Endothelial cell of umbilical vein (primary cell): ENCODE data around the gene PRKCQ. TPM values are rescaled to one million over a fixed set of nuclear protein-coding genes. Genes with fewer than 3 reads are reported as not detected.

ENCODE experiments used
- BruUV-seq: library from RNA; stranded (reverse); fragments of 400-500 nt; replicated peaks from 2 replicates; lab custom pipeline; 2021; lab: Mats Ljungman, UMichigan
- CTCF ChIA-PET: fragments of 300-600, 350-600 bp; sonication (Branson Sonifier 250); formaldehyde crosslinking; loops from one replicate; lab custom pipeline; 2021; ENCODE audit warnings: antibody characterized with exemption, inconsistent platforms; lab: Charles Lee
- POLR2A ChIA-PET: fragments of 300-600, 350-600 bp; sonication (Branson Sonifier 250); formaldehyde crosslinking; loops from one replicate; lab custom pipeline; 2021; ENCODE audit warnings: antibody characterized with exemption, inconsistent platforms; lab: Charles Lee
- DNase-seq: peaks from one replicate; pipeline ENCODE4 v3.0.0-alpha.2; 2011; ENCODE audit warnings: low read depth, low spot score
- FAIRE-seq: peaks from 2 replicates; lab custom pipeline; 2011; peaks lifted over from hg19 to GRCh38; lab: Jason Lieb, UNC
- H2AFZ ChIP-seq: 2 replicates; pipeline ENCODE4 v1.6.0; 2012; ENCODE audit warnings: low read depth, low read length, control low read depth, inconsistent platforms
- H3K27ac ChIP-seq: 2 replicates; pipeline ENCODE4 v1.5.1; 2011; ENCODE audit warnings: low read depth, mild to moderate bottlenecking, control low read depth, low read length, moderate library complexity; ENCODE audit not compliant: insufficient read depth
- H3K27me3 ChIP-seq, 2 experiments: 2 replicates each; pipeline versions ENCODE4 v1.6.0 to v1.6.1; 2011; ENCODE audit warnings: low read length in 2 of 2, mixed read lengths in 1 of 2; ENCODE audit not compliant: control insufficient read depth in 2 of 2, insufficient read depth in 2 of 2
- H3K36me3 ChIP-seq, 2 experiments: 2 replicates in 1 of 2; 3 replicates in 1 of 2; pipeline ENCODE4 v1.5.1; 2011; ENCODE audit warnings: low read length in 2 of 2, mild to moderate bottlenecking in 1 of 2, moderate library complexity in 1 of 2; ENCODE audit not compliant: control insufficient read depth in 2 of 2, insufficient read depth in 2 of 2; ENCODE audit errors: extremely low read depth in 1 of 2
- H3K4me1 ChIP-seq: 3 replicates; pipeline ENCODE4 v1.5.1; 2011; ENCODE audit warnings: mild to moderate bottlenecking, low read length; ENCODE audit not compliant: control insufficient read depth, insufficient read depth; ENCODE audit errors: extremely low read depth
- H3K4me2 ChIP-seq: 2 replicates; pipeline ENCODE4 v1.6.1; 2011; ENCODE audit warnings: low read length, control low read depth, mixed read lengths; ENCODE audit not compliant: insufficient read depth
- H3K4me3 ChIP-seq, 3 experiments: fragments of 200-600 bp in 1 of 3; sonication (generic), shearing (Covaris generic) in 1 of 3; replicated peaks in 1 of 3; 2 replicates each; pipeline ENCODE4 v1.5.1; 2011 to 2016; ENCODE audit warnings: control low read depth in 3 of 3, low read length in 3 of 3, mild to moderate bottlenecking in 2 of 3, inconsistent platforms in 1 of 3, low read depth in 1 of 3, moderate library complexity in 1 of 3; ENCODE audit not compliant: insufficient read depth in 1 of 3
- H3K79me2 ChIP-seq: 2 replicates; pipeline ENCODE4 v1.6.0; 2012; ENCODE audit warnings: low read length, inconsistent platforms; ENCODE audit not compliant: control insufficient read depth, insufficient read depth
- H3K9ac ChIP-seq: replicated peaks from 2 replicates; pipeline ENCODE3; 2011; ENCODE audit warnings: low read length, control low read depth; ENCODE audit not compliant: insufficient read depth; ENCODE audit errors: extremely low read depth
- H3K9me1 ChIP-seq: replicated peaks from 3 replicates; pipeline ENCODE4 v1.6.0; 2011; ENCODE audit warnings: mild to moderate bottlenecking, low read length; ENCODE audit not compliant: control insufficient read depth, insufficient read depth; ENCODE audit errors: extremely low read depth
- H3K9me3 ChIP-seq: replicated peaks from 2 replicates; pipeline ENCODE4 v1.5.1; 2012; ENCODE audit warnings: low read length, inconsistent platforms; ENCODE audit not compliant: control insufficient read depth, insufficient read depth
- H4K20me1 ChIP-seq: replicated peaks from 2 replicates; pipeline ENCODE3; 2011; ENCODE audit warnings: mild to moderate bottlenecking, low read length; ENCODE audit not compliant: control insufficient read depth, insufficient read depth; ENCODE audit errors: extremely low read depth
- CTCF ChIP-seq, 2 donors: IDR thresholded peaks; 1 replicate in 1 of 2; 2 replicates in 1 of 2; pipeline ENCODE4 v1.5.1; 2011; ENCODE audit warnings: low read length in 2 of 2, mild to moderate bottlenecking in 2 of 2, moderate library complexity in 2 of 2, control low read depth in 1 of 2, inconsistent platforms in 1 of 2, low read depth in 1 of 2; ENCODE audit not compliant: insufficient read depth in 1 of 2; ENCODE audit errors: extremely low read depth in 1 of 2
- EZH2 ChIP-seq: IDR thresholded peaks from 2 replicates; pipeline ENCODE4 v1.6.1; 2012; ENCODE audit warnings: borderline replicate concordance, low read depth, mild to moderate bottlenecking, moderate library complexity, low read length, inconsistent platforms; ENCODE audit not compliant: severe bottlenecking
- FOS ChIP-seq: IDR thresholded peaks from 2 replicates; pipeline ENCODE4 v1.6.1; 2011; ENCODE audit warnings: mild to moderate bottlenecking, low read length, moderate library complexity, borderline replicate concordance; ENCODE audit not compliant: insufficient read depth
- GATA2 ChIP-seq: IDR thresholded peaks from 2 replicates; pipeline ENCODE4 v1.7.0; 2011; ENCODE audit warnings: low read depth, mild to moderate bottlenecking, moderate library complexity, mixed read lengths, low read length; ENCODE audit not compliant: insufficient read length, insufficient read depth
- JUN ChIP-seq: IDR thresholded peaks from 2 replicates; pipeline ENCODE4 v1.6.1; 2011; ENCODE audit warnings: borderline replicate concordance, low read depth; ENCODE audit not compliant: insufficient read length, insufficient read depth
- MAX ChIP-seq: IDR thresholded peaks from 2 replicates; pipeline ENCODE4 v1.6.1; 2011; ENCODE audit not compliant: insufficient read depth, insufficient read length
- MYC ChIP-seq: IDR thresholded peaks from one replicate; pipeline ENCODE4 v1.6.1; 2011; ENCODE audit warnings: mild to moderate bottlenecking, low read depth, low read length
- POLR2A ChIP-seq: IDR thresholded peaks from 2 replicates; pipeline ENCODE4 v1.6.1; 2012; ENCODE audit warnings: low read depth, mild to moderate bottlenecking, control low read depth, low read length
- POLR2AphosphoS5 ChIP-seq: IDR thresholded peaks from 2 replicates; pipeline ENCODE4 v1.6.1; 2012; ENCODE audit warnings: low read depth, mild to moderate bottlenecking, control low read depth, low read length, moderate library complexity; ENCODE audit not compliant: insufficient read depth
- dilution Hi-C: fragments of 300-500 bp; cut with MboI; formaldehyde crosslinking; loops from one replicate; pipeline ENCODE4 v1.15.0; 2019; ENCODE audit warnings: low sequenced_read_pairs; ENCODE audit not compliant: extremely low pct_ligation_motif_present
- intact Hi-C: fragments of 100-400 bp; cut with micrococcal nuclease; formaldehyde crosslinking; loops from one replicate; pipeline ENCODE4 v1.10.0; 2022
- polyA plus RNA-seq, 4 experiments: library from polyadenylated mRNA; depleted of rRNA in 3 of 4; stranded (reverse) in 3 of 4; unstranded in 1 of 4; fragments of >200 nt; gene quantifications; 2 replicates each; pipeline versions ENCODE4 v1.2.1 to v1.2.3, GENCODE V29; 2011 to 2012; ENCODE audit warnings: missing spikeins in 1 of 4
- total RNA-seq: library from RNA; stranded (reverse); gene quantifications from 2 replicates; pipeline ENCODE4 v1.2.3, GENCODE V29; 2021

The PRKCQ gene
- total and polyA plus RNA-seq, 2 donors (not counting 3 experiments of a cell fraction or from before 2014, with no cell fraction given), result 0.32 to 0.55 TPM

GRCh38 chr10:6384031-6384430, 196.0 kb downstream of the PRKCQ start:
- dilution Hi-C loops (no loop called here), intact Hi-C loops (no loop called here)
- Histone ChIP-seq H3K4me1 (peaks cover 8% of the 10 kb centered on the region), H3K4me3 (no peak overlapping the region), H2AFZ (no peak overlapping the region), H3K9me3 (no peaks in the 10 kb centered on the region), H3K4me2 (no peak overlapping the region), H3K9me1 (no peaks in the 10 kb centered on the region), H3K36me3 (no peaks in the 10 kb centered on the region), H3K9ac (no peak overlapping the region), H3K79me2 (no peaks in the 10 kb centered on the region), H4K20me1 (no peaks in the 10 kb centered on the region), H3K27me3 (no peaks in the 10 kb centered on the region), H3K27ac (no peak overlapping the region)
- ChIA-PET CTCF (interaction anchor here (3.7 kb wide), 1 partner anchor 18 kb away, joined by 20 read pairs; no protein-coding TSS in a partner anchor), POLR2A (no interaction called here)
- DNase-seq, result no peak
- TF ChIP-seq MAX, result no peak
- TF ChIP-seq JUN, result no peak
- no peak for TF ChIP-seq EZH2
- TF ChIP-seq FOS, result no peak
- TF ChIP-seq MYC, result no peak
- no peak for TF ChIP-seq GATA2
- TF ChIP-seq POLR2AphosphoS5, result no peak
- TF ChIP-seq CTCF (IDR thresholded peaks at IDR 0.05; ENCODE audit: extremely low read depth in 1 of 2, insufficient read depth in 1 of 2, low read depth in 1 of 2, low read length in 2 of 2), result no peak
- no peak for TF ChIP-seq POLR2A
- no TSS peak for BruUV-seq
- FAIRE-seq, result no peak
